ENCODE data around the gene EGFLAM. TPM values are rescaled to one million over a fixed set of nuclear protein-coding genes. Genes with fewer than 3 reads are reported as not detected.
"Not testable (repeated sequence)": the region's sequence is repeated elsewhere in the genome, so short reads cannot be mapped to it uniquely, and the experiment has no call there.

The EGFLAM gene
- total RNA-seq, 6 experiments from 2014 or later: 1.1 to 7.2 (median 6.0) TPM

DNA sequence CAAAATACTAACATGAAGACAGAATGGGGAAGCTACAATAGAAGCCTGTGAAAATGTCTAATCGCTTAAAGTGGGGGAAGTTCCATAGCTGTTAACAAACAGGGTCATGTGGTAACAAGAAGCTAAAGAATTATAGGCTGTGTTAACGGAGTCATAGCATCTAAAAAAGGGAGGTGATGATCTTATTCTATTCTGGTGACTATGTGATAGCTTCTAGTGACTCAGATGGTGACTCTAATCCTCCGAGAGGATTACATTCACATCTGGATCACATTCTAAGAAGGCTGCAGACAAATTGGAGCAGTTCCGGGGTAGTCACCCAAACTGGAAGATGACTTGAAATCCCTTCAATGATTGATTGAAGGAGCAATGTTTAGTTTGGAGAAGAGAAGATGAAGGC, 156.0 kb downstream of the EGFLAM start:
- no peak overlapping the region; the same call in 1 of the 2 replicates for H3K27ac Mint-ChIP-seq
- H3K36me3 Mint-ChIP-seq (ENCODE audit: low read depth): no peaks in the 10 kb centered on the region
- H3K4me3 Mint-ChIP-seq: no peak overlapping the region
- H3K27me3 Mint-ChIP-seq (ENCODE audit: insufficient read depth): peaks cover 17% of the 10 kb centered on the region
- TF ChIP-seq, protein P1, sequence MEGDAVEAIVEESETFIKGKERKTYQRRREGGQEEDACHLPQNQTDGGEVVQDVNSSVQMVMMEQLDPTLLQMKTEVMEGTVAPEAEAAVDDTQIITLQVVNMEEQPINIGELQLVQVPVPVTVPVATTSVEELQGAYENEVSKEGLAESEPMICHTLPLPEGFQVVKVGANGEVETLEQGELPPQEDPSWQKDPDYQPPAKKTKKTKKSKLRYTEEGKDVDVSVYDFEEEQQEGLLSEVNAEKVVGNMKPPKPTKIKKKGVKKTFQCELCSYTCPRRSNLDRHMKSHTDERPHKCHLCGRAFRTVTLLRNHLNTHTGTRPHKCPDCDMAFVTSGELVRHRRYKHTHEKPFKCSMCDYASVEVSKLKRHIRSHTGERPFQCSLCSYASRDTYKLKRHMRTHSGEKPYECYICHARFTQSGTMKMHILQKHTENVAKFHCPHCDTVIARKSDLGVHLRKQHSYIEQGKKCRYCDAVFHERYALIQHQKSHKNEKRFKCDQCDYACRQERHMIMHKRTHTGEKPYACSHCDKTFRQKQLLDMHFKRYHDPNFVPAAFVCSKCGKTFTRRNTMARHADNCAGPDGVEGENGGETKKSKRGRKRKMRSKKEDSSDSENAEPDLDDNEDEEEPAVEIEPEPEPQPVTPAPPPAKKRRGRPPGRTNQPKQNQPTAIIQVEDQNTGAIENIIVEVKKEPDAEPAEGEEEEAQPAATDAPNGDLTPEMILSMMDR (IDR thresholded peaks at IDR 0.05): no peak
- peak; percentile 62 for DNase-seq
- H3K4me1 Mint-ChIP-seq (ENCODE audit: low read depth): peaks cover 23% of the 10 kb centered on the region
- no peaks in the 10 kb centered on the region for H3K9me3 Mint-ChIP-seq

DNA sequence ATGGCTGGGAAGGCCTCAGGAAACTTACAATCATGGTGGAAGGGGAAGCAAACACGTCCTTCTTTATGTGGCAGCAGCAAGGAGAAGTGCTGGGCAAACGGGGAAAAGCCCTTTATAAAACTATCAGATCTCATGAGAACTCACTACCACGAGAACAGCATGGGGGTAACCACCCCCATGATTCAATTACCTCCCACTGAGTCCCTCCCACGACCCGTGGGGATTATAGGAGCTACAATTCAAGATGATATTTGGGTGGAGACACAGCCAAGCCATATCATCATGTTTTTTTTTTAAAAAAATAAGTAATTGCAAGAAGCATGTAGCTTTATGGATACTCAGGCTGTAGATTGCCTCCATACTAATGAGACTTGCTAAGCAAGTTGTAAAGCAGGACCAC, 157.4 kb downstream of the EGFLAM start:
- H3K36me3 Mint-ChIP-seq (ENCODE audit: low read depth); H3K9me3 Mint-ChIP-seq; H3K27ac Mint-ChIP-seq; DNase-seq; H3K4me3 Mint-ChIP-seq: not testable (repeated sequence)
- Mint-ChIP-seq H3K4me1 (ENCODE audit: low read depth) (peaks cover 31% of the 10 kb centered on the region), H3K27me3 (ENCODE audit: insufficient read depth) (peaks cover 20% of the 10 kb centered on the region)

- DNase-seq: no peak
- no peaks in the 10 kb centered on the region for H3K36me3 Mint-ChIP-seq (ENCODE audit: low read depth)
- H3K27me3 Mint-ChIP-seq (ENCODE audit: insufficient read depth): peaks cover 22% of the 10 kb centered on the region
- H3K4me1 Mint-ChIP-seq (ENCODE audit: low read depth): peaks cover 38% of the 10 kb centered on the region
- no peak overlapping the region for H3K27ac Mint-ChIP-seq
- no peak overlapping the region for H3K4me3 Mint-ChIP-seq
- TF ChIP-seq, protein P1 (IDR thresholded peaks at IDR 0.05): no peak
- H3K9me3 Mint-ChIP-seq: no peaks in the 10 kb centered on the region
Measured at GRCh38 chr5:38417658-38418017, 159.3 kb downstream of the EGFLAM start.

- Mint-ChIP-seq H3K4me1 (ENCODE audit: low read depth) (peaks cover 23% of the 10 kb centered on the region), H3K4me3 (no peak overlapping the region), H3K27me3 (ENCODE audit: insufficient read depth) (peaks cover 32% of the 10 kb centered on the region), H3K27ac (no peak overlapping the region), H3K36me3 (ENCODE audit: low read depth) (no peaks in the 10 kb centered on the region), H3K9me3 (no peaks in the 10 kb centered on the region)
- TF ChIP-seq, protein P1 (IDR thresholded peaks at IDR 0.05): no peak
- DNase-seq: peak; percentile 34
Measured at GRCh38 chr5:38420246-38420645, 161.9 kb downstream of the EGFLAM start.

- Mint-ChIP-seq H3K9me3 (no peaks in the 10 kb centered on the region), H3K4me3 (no peak overlapping the region), H3K36me3 (ENCODE audit: low read depth) (no peaks in the 10 kb centered on the region), H3K27me3 (ENCODE audit: insufficient read depth) (peaks cover 32% of the 10 kb centered on the region), H3K4me1 (ENCODE audit: low read depth) (peaks cover 23% of the 10 kb centered on the region), H3K27ac (no peak overlapping the region)
- DNase-seq: peak; percentile 56
- TF ChIP-seq, protein P1 (IDR thresholded peaks at IDR 0.05): peak; percentile 85
Measured at GRCh38 chr5:38420691-38421390, 162.5 kb downstream of the EGFLAM start.

GRCh38 chr5:38422622-38423021, 164.3 kb downstream of the EGFLAM start:
- TF ChIP-seq, protein P1 (IDR thresholded peaks at IDR 0.05): no peak
- Mint-ChIP-seq H3K4me1 (ENCODE audit: low read depth) (peaks cover 30% of the 10 kb centered on the region), H3K36me3 (ENCODE audit: low read depth) (no peaks in the 10 kb centered on the region), H3K27ac (no peak overlapping the region), H3K27me3 (ENCODE audit: insufficient read depth) (peaks cover 32% of the 10 kb centered on the region), H3K4me3 (no peak overlapping the region), H3K9me3 (no peaks in the 10 kb centered on the region)
- no peak for DNase-seq
